C4-2B (cell line): ENCODE measurements around the gene ZBTB18.

Experiments used
- CTCF ChIP-seq: fragments of 450-650 bp; conservative IDR thresholded peaks from 2 replicates; pipeline ENCODE4 v1.5.1; 2017; ENCODE audit warnings: mild to moderate bottlenecking
- ZFX ChIP-seq: fragments of 450-650 bp; IDR thresholded peaks from 2 replicates; pipeline ENCODE4 v1.6.1; 2017

- TF ChIP-seq CTCF (no peak), ZFX (no peak)
Measured at GRCh38 chr1:244087611-244088010, 36.5 kb downstream of the ZBTB18 start.
